Upper lobe of left lung (tissue), 6 donors: ENCODE measurements around the gene NOBOX. TPM values are rescaled to one million over a fixed set of nuclear protein-coding genes. Genes with fewer than 3 reads are reported as not detected.

Source experiments
- ATAC-seq, 2 donors: fragments of 200-7000 bp; cut with Tn5 transposase; one replicate each; pipeline ENCODE4 v1.9.1; 2022; ENCODE audit warnings: mild to moderate bottlenecking in 2 of 2, moderate library complexity in 2 of 2; ENCODE audit not compliant: low FRiP score in 2 of 2
- DNase-seq, 2 donors: peaks; one replicate each; pipeline ENCODE4 v3.0.0-alpha.2; 2019 to 2020
- H3K27ac ChIP-seq, 4 donors: fragments of 200-600 bp; sonication (generic); one replicate each; pipeline ENCODE4 v1.5.1; 2016 to 2019
- H3K27me3 ChIP-seq, 4 donors: fragments of 200-600 bp; sonication (generic); one replicate each; pipeline ENCODE4 v1.5.1; 2017 to 2019
- H3K36me3 ChIP-seq, 4 donors: fragments of 200-600 bp; sonication (generic); one replicate each; pipeline ENCODE4 v1.5.1; 2016 to 2019
- H3K4me1 ChIP-seq, 4 donors: fragments of 200-600 bp; sonication (generic); one replicate each; pipeline ENCODE4 v1.5.1; 2018 to 2019
- H3K4me3 ChIP-seq, 4 donors: fragments of 200-600 bp; sonication (generic); one replicate each; pipeline ENCODE4 v1.5.1; 2017 to 2019; ENCODE audit warnings: mild to moderate bottlenecking in 2 of 4, moderate library complexity in 1 of 4
- H3K9me3 ChIP-seq, 4 donors: fragments of 200-600 bp; sonication (generic); one replicate each; pipeline ENCODE4 v1.5.1; 2018 to 2019
- EP300 ChIP-seq, 4 donors: sonication (generic); formaldehyde crosslinking; IDR thresholded peaks; one replicate each; pipeline ENCODE4 v1.5.1; 2017; ENCODE audit warnings: antibody characterized with exemption in 4 of 4, control low read depth in 2 of 4
- POLR2A ChIP-seq, 4 donors: fragments of 450-650 bp; IDR thresholded peaks; one replicate each; pipeline ENCODE4 v1.5.1; 2016 to 2017; ENCODE audit warnings: antibody characterized with exemption in 4 of 4, mild to moderate bottlenecking in 2 of 4
- POLR2AphosphoS5 ChIP-seq, 2 donors: sonication (generic); formaldehyde crosslinking; IDR thresholded peaks; one replicate each; pipeline ENCODE4 v1.5.1; 2017; ENCODE audit warnings: antibody characterized with exemption in 2 of 2
- WGBS, 2 donors: methylation state at CpG; one replicate each; pipeline ENCODE4 v1.1.5; 2017 to 2018; 5-methylcytosine and 5-hydroxymethylcytosine counted together
- total RNA-seq, 6 donors: library from RNA; depleted of rRNA in 4 of 6; stranded (reverse); fragments of >200 nt in 4 of 6; gene quantifications; one replicate each; pipeline versions ENCODE4 v1.1.0 to v1.2.1, GENCODE V29; 2016 to 2021
- TF ChIP-seq, protein P1 (sequence below), 6 experiments: fragments of 450-650 bp in 4 of 6; fragments of 200-600 bp in 2 of 6; sonication (generic) in 2 of 6; IDR thresholded peaks; one replicate each; pipeline ENCODE4 v1.5.1; 2016 to 2019; ENCODE audit warnings: antibody characterized with exemption in 6 of 6
- donor health status: DM: no; HTN: no; CAD: no; lungs with moderate emphysema.
- donor health status: DM: no; HTN: yes; CAD: no; lungs with severe emphysema.

NOBOX gene
- total RNA-seq = not detected

DNA sequence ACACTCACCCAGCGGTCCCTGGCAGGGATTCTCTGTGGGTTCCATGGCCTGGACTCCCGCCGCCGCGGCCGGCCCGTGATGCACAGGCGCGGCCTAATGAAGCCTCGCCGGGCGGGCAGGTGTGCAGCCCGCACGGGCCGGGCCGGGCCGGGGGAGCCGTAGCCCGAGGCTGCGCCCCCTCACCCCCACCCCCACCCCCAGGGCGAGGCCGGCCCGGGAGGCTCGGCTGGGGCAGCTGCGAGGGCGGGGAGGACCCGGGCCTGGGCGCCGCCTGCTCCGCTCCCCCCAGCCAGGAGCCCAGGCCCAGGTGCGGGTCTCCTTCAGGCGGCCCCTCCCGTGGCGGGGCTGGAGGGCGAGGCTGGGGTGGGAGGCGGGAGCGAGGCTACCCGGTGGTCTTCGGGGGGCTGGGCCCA is at the start of gene NOBOX:
TSS of gene NOBOX (minus strand) at position 45 of the 413 bp plus-strand sequence.
- no peak within 1 kb of the TSS for H3K27ac ChIP-seq
- DNase-seq = peak in 1 of 2 donors; percentile 64
- no peaks in the 10 kb centered on the region for H3K4me1 ChIP-seq
- no peak for TF ChIP-seq EP300 (IDR thresholded peaks at IDR 0.05)
- no peak for TF ChIP-seq POLR2AphosphoS5 (IDR thresholded peaks at IDR 0.05)
- TF ChIP-seq POLR2A (IDR thresholded peaks at IDR 0.05) = no peak
- TF ChIP-seq, protein P1, sequence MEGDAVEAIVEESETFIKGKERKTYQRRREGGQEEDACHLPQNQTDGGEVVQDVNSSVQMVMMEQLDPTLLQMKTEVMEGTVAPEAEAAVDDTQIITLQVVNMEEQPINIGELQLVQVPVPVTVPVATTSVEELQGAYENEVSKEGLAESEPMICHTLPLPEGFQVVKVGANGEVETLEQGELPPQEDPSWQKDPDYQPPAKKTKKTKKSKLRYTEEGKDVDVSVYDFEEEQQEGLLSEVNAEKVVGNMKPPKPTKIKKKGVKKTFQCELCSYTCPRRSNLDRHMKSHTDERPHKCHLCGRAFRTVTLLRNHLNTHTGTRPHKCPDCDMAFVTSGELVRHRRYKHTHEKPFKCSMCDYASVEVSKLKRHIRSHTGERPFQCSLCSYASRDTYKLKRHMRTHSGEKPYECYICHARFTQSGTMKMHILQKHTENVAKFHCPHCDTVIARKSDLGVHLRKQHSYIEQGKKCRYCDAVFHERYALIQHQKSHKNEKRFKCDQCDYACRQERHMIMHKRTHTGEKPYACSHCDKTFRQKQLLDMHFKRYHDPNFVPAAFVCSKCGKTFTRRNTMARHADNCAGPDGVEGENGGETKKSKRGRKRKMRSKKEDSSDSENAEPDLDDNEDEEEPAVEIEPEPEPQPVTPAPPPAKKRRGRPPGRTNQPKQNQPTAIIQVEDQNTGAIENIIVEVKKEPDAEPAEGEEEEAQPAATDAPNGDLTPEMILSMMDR (IDR thresholded peaks at IDR 0.05) = no peak
- no peak within 1 kb of the TSS for H3K4me3 ChIP-seq
- ATAC-seq = no peak
- 100% methylated on average over 16 of the region's 39 CpGs; no CpG with 5 or more reads in 1 of the 2 donors for WGBS, 2 donors
- H3K36me3 ChIP-seq = no peaks in the 10 kb centered on the region
- no peaks in the 10 kb centered on the region for H3K9me3 ChIP-seq
- H3K27me3 ChIP-seq = no peaks in the 10 kb centered on the region

DNA sequence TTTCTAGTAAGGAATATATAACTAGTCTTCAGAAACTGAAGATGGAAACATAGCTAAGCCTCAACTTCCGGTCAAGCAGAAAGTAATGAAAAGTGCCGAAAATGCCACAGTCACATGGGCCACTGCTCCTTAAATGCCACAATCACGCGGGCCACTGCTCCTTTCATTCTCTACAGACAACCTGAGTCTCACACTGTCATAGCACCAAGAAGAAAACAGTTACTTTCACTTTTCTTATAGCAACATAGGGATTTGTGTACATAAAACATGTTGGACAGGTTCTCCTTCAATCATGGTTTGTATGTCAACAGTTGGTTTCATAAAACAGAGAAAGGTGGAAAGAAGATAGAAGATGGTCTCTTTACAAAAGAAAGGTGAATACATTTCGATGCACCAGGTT is 48.6 kb upstream of the NOBOX start:
- Histone ChIP-seq H3K36me3 (no peaks in the 10 kb centered on the region), H3K27me3 (no peaks in the 10 kb centered on the region), H3K9me3 (no peaks in the 10 kb centered on the region), H3K4me3 (no peak overlapping the region), H3K27ac (no peak overlapping the region), H3K4me1 (no peaks in the 10 kb centered on the region)
- ATAC-seq = no peak
- no peak for TF ChIP-seq POLR2A (IDR thresholded peaks at IDR 0.05)
- no peak for TF ChIP-seq EP300 (IDR thresholded peaks at IDR 0.05)
- TF ChIP-seq, protein P1 (IDR thresholded peaks at IDR 0.05) = no peak
- no peak for TF ChIP-seq POLR2AphosphoS5 (IDR thresholded peaks at IDR 0.05)
- DNase-seq = no peak
- 84 to 89% methylated on average over 5 of the region's 5 CpGs for WGBS, 2 donors

DNA sequence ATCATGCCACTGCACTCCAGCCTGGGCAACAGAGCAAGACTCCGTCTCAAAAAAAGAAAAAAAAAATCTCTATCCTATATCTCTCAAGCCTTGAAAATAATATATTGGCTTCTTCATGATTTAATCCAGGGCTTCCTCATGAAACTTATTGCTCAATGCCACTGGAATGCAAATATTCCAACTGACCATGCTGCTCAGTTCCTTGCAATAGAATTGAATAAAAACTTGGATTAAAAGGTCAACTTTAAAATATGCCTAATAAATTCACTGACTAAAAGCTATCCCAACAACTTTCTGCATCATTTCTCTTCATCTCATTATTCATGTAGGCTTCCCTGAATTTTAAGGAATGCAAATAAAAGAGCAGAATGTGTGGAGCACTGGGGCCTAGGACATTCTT is 42.1 kb upstream of the NOBOX start:
- Histone ChIP-seq H3K27me3 (no peaks in the 10 kb centered on the region), H3K4me1 (no peaks in the 10 kb centered on the region), H3K4me3 (no peak overlapping the region), H3K36me3 (no peaks in the 10 kb centered on the region), H3K27ac (no peak overlapping the region), H3K9me3 (no peaks in the 10 kb centered on the region)
- ATAC-seq (no peak), DNase-seq (no peak)
- TF ChIP-seq, protein P1 (IDR thresholded peaks at IDR 0.05) = no peak
- TF ChIP-seq POLR2A (IDR thresholded peaks at IDR 0.05) (no peak), POLR2AphosphoS5 (IDR thresholded peaks at IDR 0.05) (no peak), EP300 (IDR thresholded peaks at IDR 0.05) (no peak)
- WGBS, 2 donors = 75 to 81% methylated on average over 1 of the region's 1 CpG

DNA sequence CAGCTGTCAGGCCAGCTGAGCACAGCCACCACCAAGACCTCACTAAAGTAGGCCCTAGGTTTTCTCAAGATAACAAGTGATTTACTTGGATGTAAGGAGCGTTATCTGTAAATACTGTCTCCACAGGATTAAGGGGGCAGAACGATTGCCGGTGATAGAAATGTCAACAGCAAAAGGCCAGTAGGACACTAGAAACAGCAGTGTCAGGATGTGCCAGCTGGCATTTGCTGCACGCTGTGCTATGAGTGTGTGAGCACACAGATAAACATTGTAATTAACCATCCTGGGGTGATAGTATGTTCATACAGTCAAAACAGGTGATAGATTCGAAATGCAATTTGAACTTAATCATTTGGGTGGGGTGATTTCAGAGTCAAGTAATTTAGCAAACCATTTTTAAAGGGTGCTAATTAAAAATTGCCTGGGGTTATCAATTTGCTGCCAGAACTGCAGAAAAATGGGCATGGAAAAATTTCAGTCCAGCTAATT is 36.3 kb upstream of the NOBOX start:
- no peaks in the 10 kb centered on the region for H3K9me3 ChIP-seq
- 41 to 52% methylated on average over 5 of the region's 5 CpGs for WGBS, 2 donors
- H3K36me3 ChIP-seq = no peaks in the 10 kb centered on the region
- H3K27ac ChIP-seq = no peak overlapping the region
- H3K4me1 ChIP-seq = no peaks in the 10 kb centered on the region
- TF ChIP-seq POLR2A (IDR thresholded peaks at IDR 0.05) (no peak), POLR2AphosphoS5 (IDR thresholded peaks at IDR 0.05) (no peak)
- TF ChIP-seq, protein P1 (IDR thresholded peaks at IDR 0.05) = no peak
- no peaks in the 10 kb centered on the region for H3K27me3 ChIP-seq
- DNase-seq (no peak), ATAC-seq (no peak)
- no peak overlapping the region for H3K4me3 ChIP-seq

DNA sequence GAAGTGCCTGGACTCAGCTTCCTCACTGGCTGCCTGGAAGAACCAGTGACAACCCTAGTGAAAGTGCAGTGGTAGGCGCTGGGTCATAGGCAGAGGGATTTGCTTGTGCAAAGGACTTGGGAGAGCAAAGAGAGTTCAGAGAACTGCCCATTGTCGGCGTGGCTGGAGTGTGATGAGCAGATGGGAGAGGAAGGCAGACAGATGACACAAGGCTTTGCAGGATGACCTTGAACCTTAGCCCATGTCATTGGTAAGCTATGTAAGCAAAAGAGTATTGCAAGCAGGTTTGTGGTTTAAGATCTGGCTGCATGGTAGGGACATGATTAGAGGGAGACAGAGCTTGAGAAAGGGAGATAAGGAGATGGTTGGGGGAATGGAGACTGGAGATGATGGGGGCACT is 35.3 kb upstream of the NOBOX start:
- TF ChIP-seq EP300 (IDR thresholded peaks at IDR 0.05) (no peak), POLR2AphosphoS5 (IDR thresholded peaks at IDR 0.05) (no peak), POLR2A (IDR thresholded peaks at IDR 0.05) (no peak)
- TF ChIP-seq, protein P1 (IDR thresholded peaks at IDR 0.05) = no peak
- 89 to 93% methylated on average over 3 of the region's 3 CpGs for WGBS, 2 donors

More for the DNA sequence above, 35.3 kb upstream of the NOBOX start:
- Histone ChIP-seq H3K4me1 (no peaks in the 10 kb centered on the region), H3K36me3 (no peaks in the 10 kb centered on the region), H3K9me3 (no peaks in the 10 kb centered on the region), H3K27ac (no peak overlapping the region), H3K27me3 (no peaks in the 10 kb centered on the region), H3K4me3 (no peak overlapping the region)
- DNase-seq (no peak), ATAC-seq (no peak)
